Measurements from ENCODE around the gene PTPN1. TPM values are rescaled to one million over a fixed set of nuclear protein-coding genes. Genes with fewer than 3 reads are reported as not detected.
A peak's percentile ranks its signal among the peaks of the same experiment; 100 is the strongest.

PTPN1 gene
- total and polyA plus RNA-seq, 2 of the 13 experiments (the other 11 are each of a cell fraction or from before 2014, with no cell fraction given) = 17.7 to 37.2 TPM

- TF ChIP-seq NR2C2 (CRISPR knock-in tag; IDR thresholded peaks at IDR 0.05; ENCODE audit: borderline replicate concordance) (no peak), SMARCE1 (IDR thresholded peaks at IDR 0.05; ENCODE audit: borderline replicate concordance) (no peak), MIER2 (CRISPR knock-in tag; IDR thresholded peaks at IDR 0.05) (peak; percentile 20; the same call in 1 of the 2 replicates), ZNF282 (IDR thresholded peaks at IDR 0.05; ENCODE audit: partially characterized antibody) (no peak), HOXA9 (CRISPR knock-in tag; IDR thresholded peaks at IDR 0.05; ENCODE audit: borderline replicate concordance) (no peak), CTCF (CRISPR knock-in tag; IDR thresholded peaks at IDR 0.05) (peak; percentile 99), ZNF326 (CRISPR knock-in tag; IDR thresholded peaks at IDR 0.05; ENCODE audit: borderline replicate concordance) (no peak), IKZF1 (IDR thresholded peaks at IDR 0.05) (no peak), SIN3B (IDR thresholded peaks at IDR 0.05; ENCODE audit: low read length) (0 out of 2 replicates have a peak, but pooled peaks have one; percentile 17), BCL3 (CRISPR knock-in tag; IDR thresholded peaks at IDR 0.05) (0 out of 2 replicates have a peak, but pooled peaks have one; percentile 38), ZSCAN21 (CRISPR knock-in tag; IDR thresholded peaks at IDR 0.05; ENCODE audit: borderline replicate concordance) (no peak), MEIS1 (CRISPR knock-in tag; IDR thresholded peaks at IDR 0.05; ENCODE audit: borderline replicate concordance) (no peak), NCOA2 (CRISPR knock-in tag; IDR thresholded peaks at IDR 0.05) (no peak), FOXP1 (IDR thresholded peaks at IDR 0.05) (no peak), FOXP1 (CRISPR knock-in tag; IDR thresholded peaks at IDR 0.05) (no peak), CENPBD1 (CRISPR knock-in tag; IDR thresholded peaks at IDR 0.05; ENCODE audit: borderline replicate concordance, low read depth) (no peak), THRA (CRISPR knock-in tag; IDR thresholded peaks at IDR 0.05; ENCODE audit: borderline replicate concordance) (no peak), ZNF503 (CRISPR knock-in tag; IDR thresholded peaks at IDR 0.05) (no peak), ZBTB7B (CRISPR knock-in tag; IDR thresholded peaks at IDR 0.05) (peak; percentile 74), ZNF33B (CRISPR knock-in tag; IDR thresholded peaks at IDR 0.05) (no peak), ZNF484 (CRISPR knock-in tag; IDR thresholded peaks at IDR 0.05; ENCODE audit: borderline replicate concordance, low read depth) (0 out of 2 replicates have a peak, but pooled peaks have one; percentile 8), AKAP8 (CRISPR knock-in tag; IDR thresholded peaks at IDR 0.05) (no peak), NAIF1 (CRISPR knock-in tag; IDR thresholded peaks at IDR 0.05; ENCODE audit: borderline replicate concordance) (no peak), MTA3 (CRISPR knock-in tag; IDR thresholded peaks at IDR 0.05) (no peak), MED8 (CRISPR knock-in tag; IDR thresholded peaks at IDR 0.05; ENCODE audit: insufficient replicate concordance) (peak; percentile 59)
These were observed 70.0 kb downstream of the PTPN1 start (continued) for GRCh38 chr20:50580016-50580747.
